ENCODE data around the gene NUBP1. TPM values are rescaled to one million over a fixed set of nuclear protein-coding genes. Genes with fewer than 3 reads are reported as not detected.

NUBP1 gene
- polyA plus RNA-seq, 1 donor (not counting 4 experiments of a cell fraction or from before 2014, with no cell fraction given), result 22.2 TPM

DNA sequence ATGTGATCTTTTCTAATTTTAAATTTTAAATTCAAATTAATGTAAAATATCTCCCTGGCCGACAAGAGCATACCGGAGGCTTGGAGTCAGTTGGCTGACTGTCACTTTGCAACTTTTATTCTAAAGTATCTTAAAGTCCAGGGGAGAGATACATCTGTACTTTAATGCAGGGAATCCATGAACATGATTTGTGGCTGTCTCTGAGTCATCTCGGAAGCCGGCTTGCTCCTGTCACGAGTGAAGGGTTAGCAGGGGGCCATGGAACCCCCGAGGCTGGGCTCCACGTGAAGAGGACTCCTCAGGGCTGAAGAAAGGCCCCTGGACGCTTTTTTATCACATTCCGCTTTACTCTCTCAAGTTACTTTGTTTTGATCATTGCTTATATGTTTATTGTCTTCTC is 61.7 kb downstream of the NUBP1 start:
- no peak overlapping the region for H3K4me2 ChIP-seq (ENCODE audit: control insufficient read depth, extremely low read depth, insufficient read depth, low read depth, low read length)
- no peak for FAIRE-seq
- no peak overlapping the region for H3K4me3 ChIP-seq (ENCODE audit: control insufficient read depth in 2 of 3, extremely low read depth in 1 of 3, insufficient read depth in 2 of 3, low read depth in 1 of 3, low read length in 3 of 3)
- no peaks in the 10 kb centered on the region for H3K36me3 ChIP-seq (ENCODE audit: control insufficient read depth in 2 of 2, extremely low read depth in 1 of 2, insufficient read depth in 2 of 2, low read length in 2 of 2)
- no peaks in the 10 kb centered on the region for H3K4me1 ChIP-seq (ENCODE audit: control insufficient read depth, extremely low read depth, insufficient read depth, low read length)
- no peaks in the 10 kb centered on the region for H4K20me1 ChIP-seq (ENCODE audit: control insufficient read depth, extremely low read depth, insufficient read depth, low read length)
- no peak overlapping the region for H3K9ac ChIP-seq (ENCODE audit: control insufficient read depth, extremely low read depth, insufficient read depth, low read length)
- H3K9me3 ChIP-seq (ENCODE audit: control insufficient read depth, low read depth, low read length), result no peaks in the 10 kb centered on the region
- no peak overlapping the region for H3K27ac ChIP-seq (ENCODE audit: control insufficient read depth, insufficient read depth, low read length)
- dilution Hi-C loops (cut with MboI; ENCODE audit: extremely low pct_ligation_motif_present, low sequenced_read_pairs), result no loop called here
- no peaks in the 10 kb centered on the region for H3K79me2 ChIP-seq (ENCODE audit: control insufficient read depth, insufficient read depth, low read length)
- H3K27me3 ChIP-seq (ENCODE audit: control insufficient read depth, extremely low read depth, insufficient read depth, low read length), result no peaks in the 10 kb centered on the region
- no peak for TF ChIP-seq EZH2 (IDR thresholded peaks at IDR 0.05; ENCODE audit: low read length)
- TF ChIP-seq, protein P1, sequence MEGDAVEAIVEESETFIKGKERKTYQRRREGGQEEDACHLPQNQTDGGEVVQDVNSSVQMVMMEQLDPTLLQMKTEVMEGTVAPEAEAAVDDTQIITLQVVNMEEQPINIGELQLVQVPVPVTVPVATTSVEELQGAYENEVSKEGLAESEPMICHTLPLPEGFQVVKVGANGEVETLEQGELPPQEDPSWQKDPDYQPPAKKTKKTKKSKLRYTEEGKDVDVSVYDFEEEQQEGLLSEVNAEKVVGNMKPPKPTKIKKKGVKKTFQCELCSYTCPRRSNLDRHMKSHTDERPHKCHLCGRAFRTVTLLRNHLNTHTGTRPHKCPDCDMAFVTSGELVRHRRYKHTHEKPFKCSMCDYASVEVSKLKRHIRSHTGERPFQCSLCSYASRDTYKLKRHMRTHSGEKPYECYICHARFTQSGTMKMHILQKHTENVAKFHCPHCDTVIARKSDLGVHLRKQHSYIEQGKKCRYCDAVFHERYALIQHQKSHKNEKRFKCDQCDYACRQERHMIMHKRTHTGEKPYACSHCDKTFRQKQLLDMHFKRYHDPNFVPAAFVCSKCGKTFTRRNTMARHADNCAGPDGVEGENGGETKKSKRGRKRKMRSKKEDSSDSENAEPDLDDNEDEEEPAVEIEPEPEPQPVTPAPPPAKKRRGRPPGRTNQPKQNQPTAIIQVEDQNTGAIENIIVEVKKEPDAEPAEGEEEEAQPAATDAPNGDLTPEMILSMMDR (optimal IDR thresholded peaks at IDR 0.05 in 1 of 3, IDR thresholded peaks at IDR 0.05 in 1 of 3, conservative IDR thresholded peaks at IDR 0.05 in 1 of 3; ENCODE audit: extremely low read depth in 1 of 3, insufficient read depth in 2 of 3, low read length in 3 of 3), result no peak
- no peak for DNase-seq (ENCODE audit: low read depth, low spot score)
- no peak overlapping the region for H2AFZ ChIP-seq (ENCODE audit: control insufficient read depth, low read length)
- no peaks in the 10 kb centered on the region for H3K9me1 ChIP-seq (ENCODE audit: control insufficient read depth, extremely low read depth, insufficient read depth, low read length)

DNA sequence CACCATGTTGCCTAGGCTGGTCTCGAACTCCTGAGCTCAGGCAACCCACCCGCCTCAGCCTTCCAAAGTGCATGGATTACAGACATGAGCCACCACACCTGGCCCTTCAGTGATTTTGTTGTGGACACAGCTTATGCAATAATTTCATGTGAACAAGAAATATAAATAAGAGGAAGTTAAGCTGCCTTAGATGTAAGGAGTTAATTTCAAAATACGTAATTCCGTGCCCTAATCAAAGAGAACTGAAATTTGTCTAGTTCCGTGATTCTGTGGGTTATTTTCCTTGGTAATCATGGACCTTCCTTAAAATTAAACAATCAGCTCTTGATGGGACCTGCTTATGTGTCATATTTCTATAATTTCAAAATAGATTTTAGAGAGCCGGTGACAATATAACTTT is 63.1 kb downstream of the NUBP1 start:
- Histone ChIP-seq H3K4me1 (ENCODE audit: control insufficient read depth, extremely low read depth, insufficient read depth, low read length) (no peaks in the 10 kb centered on the region), H3K4me2 (ENCODE audit: control insufficient read depth, extremely low read depth, insufficient read depth, low read depth, low read length) (no peak overlapping the region), H3K9ac (ENCODE audit: control insufficient read depth, extremely low read depth, insufficient read depth, low read length) (no peak overlapping the region), H3K9me1 (ENCODE audit: control insufficient read depth, extremely low read depth, insufficient read depth, low read length) (no peaks in the 10 kb centered on the region), H3K27me3 (ENCODE audit: control insufficient read depth, extremely low read depth, insufficient read depth, low read length) (no peaks in the 10 kb centered on the region), H3K36me3 (ENCODE audit: control insufficient read depth in 2 of 2, extremely low read depth in 1 of 2, insufficient read depth in 2 of 2, low read length in 2 of 2) (no peaks in the 10 kb centered on the region), H3K79me2 (ENCODE audit: control insufficient read depth, insufficient read depth, low read length) (no peaks in the 10 kb centered on the region), H3K4me3 (ENCODE audit: control insufficient read depth in 2 of 3, extremely low read depth in 1 of 3, insufficient read depth in 2 of 3, low read depth in 1 of 3, low read length in 3 of 3) (no peak overlapping the region), H3K9me3 (ENCODE audit: control insufficient read depth, low read depth, low read length) (no peaks in the 10 kb centered on the region), H4K20me1 (ENCODE audit: control insufficient read depth, extremely low read depth, insufficient read depth, low read length) (no peaks in the 10 kb centered on the region), H3K27ac (ENCODE audit: control insufficient read depth, insufficient read depth, low read length) (no peak overlapping the region), H2AFZ (ENCODE audit: control insufficient read depth, low read length) (no peak overlapping the region)
- DNase-seq (ENCODE audit: low read depth, low spot score), result no peak
- FAIRE-seq, result no peak
- TF ChIP-seq, protein P1 (optimal IDR thresholded peaks at IDR 0.05 in 1 of 3, IDR thresholded peaks at IDR 0.05 in 1 of 3, conservative IDR thresholded peaks at IDR 0.05 in 1 of 3; ENCODE audit: extremely low read depth in 1 of 3, insufficient read depth in 2 of 3, low read length in 3 of 3), result no peak
- TF ChIP-seq EZH2 (IDR thresholded peaks at IDR 0.05; ENCODE audit: low read length), result no peak
- dilution Hi-C loops (cut with MboI; ENCODE audit: extremely low pct_ligation_motif_present, low sequenced_read_pairs), result no loop called here
